ENCODE data around the gene FAM162A.

FAM162A gene

DNA sequence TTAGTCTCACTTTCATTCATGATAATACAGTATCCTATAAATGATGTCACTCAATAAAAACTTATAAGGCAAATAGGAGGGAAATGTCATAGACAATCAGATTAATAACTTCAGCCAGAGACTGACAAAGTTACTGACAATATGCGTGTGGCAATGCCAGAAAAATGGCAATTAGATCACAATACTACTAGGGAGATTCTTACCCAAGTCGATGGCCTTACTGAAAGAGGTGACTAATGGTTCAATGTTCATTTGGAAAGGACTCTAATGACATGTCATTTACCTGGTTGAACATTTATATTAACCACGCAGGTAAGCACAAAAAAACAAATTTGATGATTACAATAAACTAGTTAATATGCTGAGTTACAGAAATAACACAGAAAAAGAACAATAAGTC lies 77.8 kb downstream of the FAM162A start:
- no peak for ATAC-seq
- TF ChIP-seq ZNF70 (CRISPR knock-in tag; IDR thresholded peaks at IDR 0.05) (no peak), ARNTL (CRISPR knock-in tag; IDR thresholded peaks at IDR 0.05; ENCODE audit: borderline replicate concordance, low read depth) (no peak), GLIS3 (CRISPR knock-in tag; IDR thresholded peaks at IDR 0.05) (no peak), ZNF565 (CRISPR knock-in tag; conservative IDR thresholded peaks at IDR 0.05; ENCODE audit: low read depth) (no peak), TOX (CRISPR knock-in tag; IDR thresholded peaks at IDR 0.05; ENCODE audit: borderline replicate concordance) (no peak), RARB (CRISPR knock-in tag; IDR thresholded peaks at IDR 0.05) (no peak), POU6F1 (CRISPR knock-in tag; IDR thresholded peaks at IDR 0.05; ENCODE audit: borderline replicate concordance, low read depth) (no peak), ZC3H10 (CRISPR knock-in tag; IDR thresholded peaks at IDR 0.05) (no peak), ZFP30 (CRISPR knock-in tag; IDR thresholded peaks at IDR 0.05) (no peak), ZFP3 (CRISPR knock-in tag; IDR thresholded peaks at IDR 0.05) (no peak), PPARA (CRISPR knock-in tag; IDR thresholded peaks at IDR 0.05; ENCODE audit: borderline replicate concordance) (no peak), TCF4 (CRISPR knock-in tag; IDR thresholded peaks at IDR 0.05; ENCODE audit: borderline replicate concordance) (no peak), ZNF8 (CRISPR knock-in tag; IDR thresholded peaks at IDR 0.05) (no peak), CSRNP3 (CRISPR knock-in tag; IDR thresholded peaks at IDR 0.05) (no peak), OSR1 (CRISPR knock-in tag; IDR thresholded peaks at IDR 0.05) (no peak), ESRRG (CRISPR knock-in tag; IDR thresholded peaks at IDR 0.05) (no peak)
- TF ChIP-seq, protein P1, sequence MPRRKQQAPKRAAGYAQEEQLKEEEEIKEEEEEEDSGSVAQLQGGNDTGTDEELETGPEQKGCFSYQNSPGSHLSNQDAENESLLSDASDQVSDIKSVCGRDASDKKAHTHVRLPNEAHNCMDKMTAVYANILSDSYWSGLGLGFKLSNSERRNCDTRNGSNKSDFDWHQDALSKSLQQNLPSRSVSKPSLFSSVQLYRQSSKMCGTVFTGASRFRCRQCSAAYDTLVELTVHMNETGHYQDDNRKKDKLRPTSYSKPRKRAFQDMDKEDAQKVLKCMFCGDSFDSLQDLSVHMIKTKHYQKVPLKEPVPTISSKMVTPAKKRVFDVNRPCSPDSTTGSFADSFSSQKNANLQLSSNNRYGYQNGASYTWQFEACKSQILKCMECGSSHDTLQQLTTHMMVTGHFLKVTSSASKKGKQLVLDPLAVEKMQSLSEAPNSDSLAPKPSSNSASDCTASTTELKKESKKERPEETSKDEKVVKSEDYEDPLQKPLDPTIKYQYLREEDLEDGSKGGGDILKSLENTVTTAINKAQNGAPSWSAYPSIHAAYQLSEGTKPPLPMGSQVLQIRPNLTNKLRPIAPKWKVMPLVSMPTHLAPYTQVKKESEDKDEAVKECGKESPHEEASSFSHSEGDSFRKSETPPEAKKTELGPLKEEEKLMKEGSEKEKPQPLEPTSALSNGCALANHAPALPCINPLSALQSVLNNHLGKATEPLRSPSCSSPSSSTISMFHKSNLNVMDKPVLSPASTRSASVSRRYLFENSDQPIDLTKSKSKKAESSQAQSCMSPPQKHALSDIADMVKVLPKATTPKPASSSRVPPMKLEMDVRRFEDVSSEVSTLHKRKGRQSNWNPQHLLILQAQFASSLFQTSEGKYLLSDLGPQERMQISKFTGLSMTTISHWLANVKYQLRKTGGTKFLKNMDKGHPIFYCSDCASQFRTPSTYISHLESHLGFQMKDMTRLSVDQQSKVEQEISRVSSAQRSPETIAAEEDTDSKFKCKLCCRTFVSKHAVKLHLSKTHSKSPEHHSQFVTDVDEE (CRISPR knock-in tag; IDR thresholded peaks at IDR 0.05) = no peak
